Colon (tissue), 2 donors: ENCODE measurements around the gene SYT4.
A peak's percentile ranks its signal among the peaks of the same experiment; 100 is the strongest.
"Not testable (repeated sequence)": the region's sequence is repeated elsewhere in the genome, so short reads cannot be mapped to it uniquely, and the experiment has no call there.

Source experiments
- FAIRE-seq: peaks from 2 replicates; lab custom pipeline; 2012; peaks lifted over from hg19 to GRCh38; lab: Jason Lieb, UNC
- donor health status: control.
- donor health status: control.

The SYT4 gene

GRCh38 chr18:43277164-43277600, at the start of gene SYT4:
Gene SYT4 (minus strand): TSS chr18:43277490. CDS start chr18:43277281, 209 bp downstream.
- no peak for FAIRE-seq

GRCh38 chr18:43322132-43322531, 44.8 kb upstream of the SYT4 start:
- FAIRE-seq = no peak

- no peak for FAIRE-seq
Observed at GRCh38 chr18:43314941-43315340, 37.7 kb upstream of the SYT4 start.

GRCh38 chr18:43312891-43313290, 35.6 kb upstream of the SYT4 start:
- no peak for FAIRE-seq

- no peak for FAIRE-seq
Observed at GRCh38 chr18:43310239-43310638, 32.9 kb upstream of the SYT4 start.

GRCh38 chr18:43303376-43303775, 26.1 kb upstream of the SYT4 start:
- no peak for FAIRE-seq

GRCh38 chr18:43286187-43286586, 8.9 kb upstream of the SYT4 start:
- not testable (repeated sequence) for FAIRE-seq

GRCh38 chr18:43283299-43283698, 6.0 kb upstream of the SYT4 start:
- no peak for FAIRE-seq

- FAIRE-seq = no peak
Observed at GRCh38 chr18:43279015-43279744, 1.9 kb upstream of the SYT4 start.

- no peak for FAIRE-seq
Observed at GRCh38 chr18:43278355-43278754, 1.1 kb upstream of the SYT4 start.

GRCh38 chr18:43276491-43276890, 799 bp downstream of the SYT4 start:
- FAIRE-seq = no peak

GRCh38 chr18:43275546-43275945, 1.7 kb downstream of the SYT4 start:
- no peak for FAIRE-seq

- FAIRE-seq = no peak
Observed at GRCh38 chr18:43274526-43274925, 2.8 kb downstream of the SYT4 start.

GRCh38 chr18:43271593-43272432, 5.5 kb downstream of the SYT4 start:
- FAIRE-seq = peak; percentile 64

GRCh38 chr18:43267818-43268217, 9.5 kb downstream of the SYT4 start:
- no peak for FAIRE-seq

GRCh38 chr18:43265465-43265864, 11.8 kb downstream of the SYT4 start:
- no peak for FAIRE-seq

- no peak for FAIRE-seq
Observed at GRCh38 chr18:43248610-43249249, 28.6 kb downstream of the SYT4 start.

GRCh38 chr18:43247944-43248343, 29.3 kb downstream of the SYT4 start:
- no peak for FAIRE-seq

GRCh38 chr18:43238429-43238828, 38.9 kb downstream of the SYT4 start:
- FAIRE-seq = no peak

- no peak for FAIRE-seq
Observed at GRCh38 chr18:43236921-43237320, 40.4 kb downstream of the SYT4 start.

- FAIRE-seq = no peak
Observed at GRCh38 chr18:43234889-43235288, 42.4 kb downstream of the SYT4 start.

- FAIRE-seq = no peak
Observed at GRCh38 chr18:43222501-43222900, 54.8 kb downstream of the SYT4 start.

GRCh38 chr18:43220691-43221090, 56.6 kb downstream of the SYT4 start:
- no peak for FAIRE-seq
